HG03045 (cell line): ENCODE data around the gene SECTM1.
"Not testable (repeated sequence)": the region's sequence is repeated elsewhere in the genome, so short reads cannot be mapped to it uniquely, and the experiment has no call there.

Experiments
- ATAC-seq: cut with Tn5 transposase; IDR thresholded peaks from one replicate; pipeline ENCODE4 v1.9.1; 2021; ENCODE audit warnings: mild to moderate bottlenecking, moderate library complexity; ENCODE audit not compliant: unreplicated experiment

Gene SECTM1

DNA sequence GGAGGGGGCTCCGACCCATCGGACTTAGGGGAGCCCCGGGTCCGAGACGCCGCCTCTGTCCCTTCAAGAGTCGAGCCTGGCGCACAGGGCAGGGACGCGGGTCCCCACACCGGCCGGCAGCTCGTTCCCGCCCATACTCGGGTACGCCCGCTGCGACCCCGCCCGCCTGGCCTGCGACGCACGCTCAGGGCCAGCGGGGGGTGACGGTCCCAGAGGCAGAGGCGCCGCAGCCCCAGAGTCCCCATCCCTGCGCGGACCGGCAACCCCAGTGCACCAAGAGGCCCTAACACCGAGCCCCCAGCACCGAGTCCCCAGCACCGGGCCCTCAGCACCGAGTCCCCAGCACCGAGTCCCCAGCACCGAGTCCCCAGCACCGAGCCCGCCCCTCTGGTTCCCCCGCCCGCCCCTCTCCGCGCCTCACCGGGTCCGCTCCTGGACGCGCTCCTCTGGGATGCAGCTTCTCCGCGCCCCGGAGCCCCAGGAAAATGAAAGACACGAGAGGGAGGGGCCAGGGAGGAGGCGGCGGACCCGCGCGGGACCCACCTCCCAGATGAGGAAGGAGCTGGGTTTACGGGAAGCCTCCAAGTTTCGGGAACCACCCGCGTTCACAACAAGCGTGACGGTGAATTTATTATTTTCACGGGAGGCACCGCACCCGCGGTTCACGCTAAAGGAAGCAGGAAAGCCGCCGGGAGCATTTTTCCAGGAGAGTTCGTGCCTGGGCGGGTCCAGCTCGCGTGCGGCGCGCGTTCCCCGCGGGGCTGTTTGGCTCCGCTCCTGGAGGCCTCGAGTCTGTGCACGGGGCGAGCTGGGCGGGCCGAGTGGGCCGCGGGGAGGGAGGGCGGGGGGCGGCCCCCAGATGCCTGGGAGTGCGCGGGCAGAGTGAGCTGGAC is at the start of gene SECTM1:
TSS of gene SECTM1 (minus strand) at position 488 of the 893 bp plus-strand sequence. CDS start 6,526 bp downstream, outside the sequence.
- no peak for ATAC-seq

DNA sequence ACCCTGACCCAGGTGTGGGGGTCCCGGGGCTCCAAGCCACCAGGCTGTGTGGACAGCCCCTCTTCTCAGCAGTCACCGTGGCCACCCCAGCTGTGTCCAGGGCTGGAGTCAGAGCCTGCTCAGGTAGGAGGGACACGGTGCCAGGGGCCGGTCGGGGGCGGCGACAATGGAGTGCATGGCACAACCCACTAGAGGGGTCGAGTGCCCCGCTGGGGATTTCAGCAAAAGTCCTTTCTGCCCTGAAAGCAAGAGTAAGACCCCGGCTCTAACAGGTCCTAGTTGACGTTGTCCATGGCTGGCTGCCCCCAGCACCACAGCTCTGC is 49.3 kb upstream of the SECTM1 start:
- no peak for ATAC-seq

DNA sequence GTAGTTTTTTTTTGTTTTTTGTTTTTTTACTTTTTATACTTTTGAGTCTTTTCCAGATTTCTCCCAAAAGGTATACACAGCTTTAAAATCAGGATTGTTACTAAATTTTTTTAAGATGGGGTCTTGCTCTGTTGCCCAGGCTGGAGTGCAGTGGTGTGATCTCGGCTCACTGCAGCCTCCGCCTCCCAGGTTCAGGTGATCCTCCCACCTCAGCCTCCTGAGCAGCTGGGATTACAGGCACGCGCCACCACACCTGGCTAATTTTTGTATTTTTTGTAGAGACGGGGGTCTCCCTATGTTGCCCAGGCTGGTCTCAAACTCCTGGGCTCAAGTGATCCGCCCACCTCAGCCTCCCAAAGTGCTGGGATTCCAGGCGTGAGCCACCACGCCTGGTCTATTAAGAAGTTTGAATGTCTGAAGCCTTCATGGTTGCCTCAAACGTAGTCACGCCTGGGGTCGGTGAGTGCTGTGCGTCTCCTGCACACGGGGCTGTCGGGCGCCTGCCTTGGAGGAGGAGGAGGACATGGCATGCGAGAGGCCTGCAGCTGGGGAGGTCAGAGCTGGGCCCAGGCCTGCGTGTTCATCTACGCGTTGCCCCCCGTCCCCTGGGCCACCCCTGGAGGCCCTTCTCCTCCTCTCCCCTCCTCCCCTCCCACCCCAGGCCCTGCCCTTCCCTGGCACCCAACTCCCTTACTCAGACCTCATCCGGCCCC is 48.8 kb upstream of the SECTM1 start:
- ATAC-seq, result not testable (repeated sequence)

DNA sequence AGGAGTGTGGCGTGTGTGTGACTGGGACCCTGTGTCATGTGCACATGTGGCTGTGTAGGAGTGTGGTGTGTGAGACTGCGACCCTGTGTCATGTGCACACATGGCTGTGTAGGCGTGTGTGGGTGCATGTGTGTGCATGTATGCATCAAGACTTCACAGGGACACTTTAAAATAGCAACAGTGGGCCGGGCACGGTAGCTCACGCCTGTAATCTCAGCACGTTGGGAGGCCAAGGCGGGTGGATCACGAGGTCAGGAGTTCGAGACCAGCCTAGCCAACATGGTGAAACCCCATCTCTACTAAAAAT is 48.1 kb upstream of the SECTM1 start:
- ATAC-seq, result not testable (repeated sequence)

DNA sequence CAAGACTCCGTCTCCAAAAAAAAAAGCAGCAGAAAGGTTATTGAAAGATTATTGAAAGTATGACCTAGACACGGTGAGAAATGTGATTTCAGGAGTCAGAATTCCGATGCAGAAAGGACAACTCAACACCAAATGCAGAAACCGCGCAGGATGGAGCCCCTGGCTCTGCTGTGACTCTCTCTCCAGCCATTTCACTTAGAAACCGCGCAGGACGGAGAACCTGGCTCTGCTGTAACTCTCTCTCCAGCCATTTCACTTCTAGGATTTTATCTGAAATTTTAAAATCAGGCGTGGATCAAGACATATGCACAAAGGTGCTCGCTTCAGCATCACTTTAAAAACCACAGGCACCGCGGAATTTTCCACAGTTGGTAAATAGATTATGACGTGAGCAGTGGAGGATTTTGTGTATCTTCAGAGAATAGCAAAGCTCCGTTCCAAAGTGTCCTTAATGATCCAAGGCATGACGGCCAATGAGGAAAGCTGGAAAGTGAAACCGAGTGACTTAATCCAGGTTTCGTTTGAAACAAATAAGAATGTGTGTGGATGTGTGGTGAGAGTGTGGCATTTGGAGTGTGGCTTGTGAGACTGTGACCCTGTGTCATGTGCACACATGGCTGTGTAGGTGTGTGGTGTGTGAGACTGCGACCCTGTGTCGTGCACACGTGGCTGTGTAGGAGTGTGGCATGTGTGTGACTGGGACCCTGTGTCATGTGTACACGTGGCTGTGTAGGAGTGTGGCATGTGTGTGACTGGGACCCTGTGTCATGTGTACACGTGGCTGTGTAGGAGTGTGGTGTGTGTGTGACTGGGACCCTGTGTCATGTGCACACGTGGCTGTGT is 47.5 kb upstream of the SECTM1 start:
- ATAC-seq, result no peak

DNA sequence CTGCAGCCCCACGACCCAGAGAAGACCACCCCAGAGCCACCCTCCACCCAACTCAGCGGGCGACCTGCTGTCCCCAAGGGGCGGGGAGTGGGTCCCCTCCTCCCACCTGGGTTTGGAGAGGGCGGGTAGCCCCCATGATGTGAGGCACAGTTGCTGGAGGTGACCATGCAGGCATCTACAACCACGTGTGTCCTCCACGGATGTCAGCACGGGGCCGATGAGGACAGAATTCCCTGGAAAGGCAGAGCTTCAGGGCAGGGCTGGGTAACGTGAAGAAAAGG is 45.1 kb upstream of the SECTM1 start:
- ATAC-seq, result no peak

DNA sequence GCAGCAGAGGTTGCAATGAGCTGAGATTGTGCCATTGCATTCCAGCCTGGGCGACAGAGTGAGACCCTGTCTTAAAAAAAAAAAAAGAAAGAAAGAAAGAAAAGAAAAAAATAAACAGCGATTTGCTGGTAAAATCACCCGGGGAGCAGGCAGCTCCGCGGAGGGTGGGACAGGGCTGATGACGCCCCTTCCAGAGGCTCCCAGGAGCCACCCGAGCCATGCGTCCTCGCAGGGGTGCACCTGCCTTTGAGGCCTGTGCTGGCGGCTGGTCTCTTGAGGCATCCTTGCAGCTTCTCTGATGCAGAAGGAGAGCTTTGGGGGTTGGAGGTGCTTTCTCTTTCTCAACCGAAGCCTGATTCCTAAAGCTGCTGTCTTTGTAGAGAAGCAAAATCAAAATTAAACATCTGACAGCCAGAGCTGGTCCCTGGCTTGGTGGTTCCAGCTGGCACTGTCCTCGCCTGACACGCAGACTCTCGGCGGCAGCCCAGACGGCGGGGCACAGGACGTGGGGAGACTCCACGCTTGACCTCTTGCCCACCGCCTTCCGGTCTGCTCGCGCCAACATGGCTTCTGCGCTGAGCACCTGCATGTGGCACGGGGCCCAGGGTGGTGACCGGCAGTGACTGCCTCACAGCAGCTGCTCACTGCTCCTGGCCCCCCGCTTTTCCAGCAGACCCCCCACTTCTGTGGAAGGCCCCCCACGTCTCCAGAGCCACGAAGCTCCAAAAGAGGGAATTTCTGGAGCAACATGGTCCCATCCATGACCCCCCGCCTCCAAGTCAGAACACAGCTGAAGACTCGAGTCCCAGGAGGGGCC is 44.6 kb upstream of the SECTM1 start:
- no peak for ATAC-seq

DNA sequence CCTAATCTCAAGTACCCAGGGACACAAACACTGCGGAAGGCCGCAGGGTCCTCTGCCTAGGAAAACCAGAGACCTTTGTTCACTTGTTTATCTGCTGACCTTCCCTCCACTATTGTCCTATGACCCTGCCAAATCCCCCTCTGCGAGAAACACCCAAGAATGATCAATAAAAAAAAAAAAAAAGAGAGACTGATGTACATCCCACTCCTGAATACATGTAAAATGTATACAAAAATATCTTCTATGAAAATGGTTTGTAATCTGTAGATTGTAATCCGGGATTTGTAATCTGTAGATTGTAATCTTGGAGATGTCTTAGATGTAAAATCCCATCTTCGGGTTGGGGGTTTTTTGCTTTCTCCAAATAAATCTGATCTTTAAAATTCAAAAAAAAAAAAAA is 43.7 kb upstream of the SECTM1 start:
- not testable (repeated sequence) for ATAC-seq

DNA sequence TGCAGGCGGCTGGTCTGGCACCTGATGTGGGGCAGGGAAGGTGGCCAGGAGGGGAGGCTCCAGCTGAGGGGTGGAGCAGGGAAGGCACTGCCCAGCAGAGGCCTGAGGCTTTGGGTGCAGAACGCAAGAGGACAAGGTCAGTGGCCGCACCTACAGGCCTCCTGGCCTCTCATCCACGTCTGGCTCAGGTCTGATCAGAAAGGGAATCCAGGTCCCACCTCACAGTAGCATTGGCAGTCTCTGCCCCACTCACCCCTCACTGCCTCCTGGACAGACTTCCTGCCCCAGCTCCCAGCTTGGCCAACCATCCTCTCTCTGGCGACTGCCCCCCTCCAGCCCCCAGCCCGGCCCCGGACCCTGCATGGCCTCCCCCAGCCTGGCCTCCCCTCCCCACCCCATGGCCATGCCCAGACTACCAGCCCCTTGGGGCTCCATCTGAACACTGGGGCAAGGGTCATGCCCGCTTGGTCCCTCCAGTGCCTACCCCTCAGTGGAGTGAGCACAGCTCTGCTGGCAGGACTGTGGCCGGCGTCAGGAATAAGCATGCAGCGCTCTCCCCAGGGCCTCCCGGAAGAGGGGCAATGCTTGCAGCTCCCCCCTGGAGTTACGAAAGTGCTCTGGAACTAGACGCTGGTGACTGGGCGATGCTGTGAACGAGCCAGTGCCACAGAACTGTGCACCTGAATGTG is 42.6 kb upstream of the SECTM1 start:
- no peak for ATAC-seq

DNA sequence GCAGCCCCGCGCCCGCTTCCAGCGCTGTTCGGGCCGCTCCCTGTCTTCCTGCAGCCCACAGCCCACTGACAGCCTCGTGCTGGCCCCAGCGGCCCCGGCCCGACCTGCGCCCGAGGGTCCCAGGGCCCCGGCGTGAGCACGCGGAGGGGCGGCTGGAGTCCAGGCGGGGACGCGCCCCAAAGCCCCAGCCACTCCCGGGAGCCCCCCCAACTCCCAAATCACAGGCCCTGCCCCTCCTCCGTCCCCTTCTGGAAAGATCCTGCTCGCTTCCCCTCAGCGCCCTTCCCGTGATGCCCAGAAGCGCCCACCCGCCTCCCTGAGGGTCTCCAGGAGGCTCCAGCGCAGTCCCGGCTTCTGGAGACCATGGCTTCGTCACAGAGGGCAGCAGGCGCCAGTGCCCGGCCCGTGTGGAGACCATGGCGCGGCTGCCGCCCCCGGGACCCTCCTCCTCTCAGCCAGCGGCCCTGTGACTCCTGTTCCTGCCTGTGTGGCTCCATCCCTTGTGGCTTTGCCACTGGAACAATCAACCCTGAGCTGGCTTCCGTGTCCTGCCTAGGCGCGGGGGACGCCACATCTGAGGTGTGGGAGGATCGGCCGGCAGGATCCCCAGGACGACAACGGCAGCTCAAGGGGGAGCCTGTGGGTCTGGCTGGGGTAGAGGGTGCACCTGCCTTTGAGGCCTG is 41.9 kb upstream of the SECTM1 start:
- ATAC-seq, result no peak

DNA sequence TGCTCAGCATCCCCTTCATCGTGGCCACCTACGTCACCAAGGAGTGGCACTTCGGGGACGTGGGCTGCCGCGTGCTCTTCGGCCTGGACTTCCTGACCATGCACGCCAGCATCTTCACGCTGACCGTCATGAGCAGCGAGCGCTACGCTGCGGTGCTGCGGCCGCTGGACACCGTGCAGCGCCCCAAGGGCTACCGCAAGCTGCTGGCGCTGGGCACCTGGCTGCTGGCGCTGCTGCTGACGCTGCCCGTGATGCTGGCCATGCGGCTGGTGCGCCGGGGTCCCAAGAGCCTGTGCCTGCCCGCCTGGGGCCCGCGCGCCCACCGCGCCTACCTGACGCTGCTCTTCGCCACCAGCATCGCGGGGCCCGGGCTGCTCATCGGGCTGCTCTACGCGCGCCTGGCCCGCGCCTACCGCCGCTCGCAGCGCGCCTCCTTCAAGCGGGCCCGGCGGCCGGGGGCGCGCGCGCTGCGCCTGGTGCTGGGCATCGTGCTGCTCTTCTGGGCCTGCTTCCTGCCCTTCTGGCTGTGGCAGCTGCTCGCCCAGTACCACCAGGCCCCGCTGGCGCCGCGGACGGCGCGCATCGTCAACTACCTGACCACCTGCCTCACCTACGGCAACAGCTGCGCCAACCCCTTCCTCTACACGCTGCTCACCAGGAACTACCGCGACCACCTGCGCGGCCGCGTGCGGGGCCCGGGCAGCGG is 41.2 kb upstream of the SECTM1 start:
- no peak for ATAC-seq

DNA sequence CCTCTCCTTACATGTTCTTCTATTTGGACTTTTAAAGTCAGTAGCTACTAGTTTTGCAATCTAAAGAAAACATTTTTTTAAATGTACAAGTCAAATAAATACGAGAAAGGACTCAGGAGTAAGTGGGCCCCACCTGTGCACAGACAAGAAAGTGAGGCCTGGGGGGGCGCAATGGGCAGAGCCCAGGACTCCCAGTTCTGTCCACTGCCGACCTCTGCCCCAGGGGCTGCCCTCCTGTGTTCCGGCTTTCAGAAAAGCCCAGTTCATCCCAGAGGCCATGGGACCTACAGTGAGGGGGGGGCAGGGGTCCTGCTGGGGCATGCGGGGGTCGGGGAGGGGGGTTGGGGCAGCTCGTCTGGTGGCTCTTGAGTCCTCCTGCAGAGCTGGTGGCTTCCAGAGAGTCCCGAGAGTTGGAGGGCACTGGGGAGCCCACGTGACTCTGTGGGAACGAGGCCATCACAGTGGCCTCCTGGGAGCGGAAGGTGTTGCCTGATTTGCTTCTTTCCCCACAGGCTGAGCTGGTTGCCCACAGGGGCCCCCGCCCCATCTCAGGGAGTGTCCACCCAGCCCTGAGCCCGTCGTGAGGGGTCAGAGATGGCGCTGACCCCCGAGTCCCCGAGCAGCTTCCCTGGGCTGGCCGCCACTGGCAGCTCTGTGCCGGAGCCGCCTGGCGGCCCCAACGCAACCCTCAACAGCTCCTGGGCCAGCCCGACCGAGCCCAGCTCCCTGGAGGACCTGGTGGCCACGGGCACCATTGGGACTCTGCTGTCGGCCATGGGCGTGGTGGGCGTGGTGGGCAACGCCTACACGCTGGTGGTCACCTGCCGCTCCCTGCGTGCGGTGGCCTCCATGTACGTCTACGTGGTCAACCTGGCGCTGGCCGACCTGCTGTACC is 40.4 kb upstream of the SECTM1 start:
- no peak for ATAC-seq

DNA sequence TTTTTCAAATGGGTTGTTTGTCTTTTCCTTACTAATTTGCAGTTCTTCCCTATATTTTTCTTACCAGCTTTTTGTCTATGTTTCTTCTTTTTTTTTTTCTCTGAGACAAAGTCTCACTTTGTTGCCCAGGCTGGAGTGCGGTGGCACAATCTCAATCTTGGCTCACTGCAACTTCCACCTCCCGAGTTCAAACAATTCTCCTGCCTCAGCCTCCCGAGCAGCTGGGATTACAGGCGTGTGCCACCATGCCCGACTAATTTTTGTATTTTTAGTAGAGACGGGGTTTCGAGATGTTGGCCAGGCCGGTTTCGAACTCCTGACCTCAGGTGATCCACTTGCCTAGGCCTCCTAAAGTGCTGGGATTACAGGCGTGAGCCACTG is 39.5 kb upstream of the SECTM1 start:
- ATAC-seq, result not testable (repeated sequence)

DNA sequence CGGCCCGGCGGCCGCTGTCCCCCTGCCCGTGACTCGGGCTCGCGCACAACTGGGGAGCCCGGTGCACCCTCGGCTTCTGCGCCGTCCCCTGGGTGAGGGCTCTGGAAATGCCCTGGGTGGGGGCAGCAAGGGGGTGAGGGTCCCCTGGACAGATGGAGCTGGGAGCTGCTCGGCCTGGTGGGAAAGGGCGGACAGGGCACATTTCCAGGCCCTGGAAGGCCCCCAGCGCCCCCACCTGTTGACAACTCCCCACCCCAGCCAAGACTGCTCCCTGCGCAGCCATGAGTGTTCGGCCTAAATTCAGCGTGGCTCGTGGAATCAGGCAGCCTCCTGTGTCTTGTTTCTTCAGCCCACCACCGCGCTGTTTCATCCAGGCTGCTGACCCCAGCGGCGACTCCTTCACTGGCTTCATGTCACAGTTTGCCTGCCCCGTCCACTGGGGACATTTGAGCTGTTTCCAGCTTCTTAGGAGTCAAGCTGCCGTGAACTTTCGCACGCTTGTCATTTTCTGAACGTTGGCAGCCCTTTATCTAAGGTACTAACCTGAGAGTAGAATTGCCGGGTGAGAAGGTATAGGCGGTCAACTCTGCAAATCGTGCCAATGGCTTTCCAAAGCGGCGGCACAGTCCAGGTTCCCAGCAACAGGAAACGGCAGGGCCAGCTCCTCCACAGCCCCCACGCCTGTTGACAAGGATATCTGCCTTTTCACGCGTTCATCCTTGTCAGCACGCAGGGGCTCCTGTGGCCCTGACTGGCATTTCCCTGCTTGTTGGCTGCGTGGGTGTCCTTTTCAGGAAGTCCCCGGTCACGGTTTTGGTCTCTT is 38.9 kb upstream of the SECTM1 start:
- no peak for ATAC-seq

DNA sequence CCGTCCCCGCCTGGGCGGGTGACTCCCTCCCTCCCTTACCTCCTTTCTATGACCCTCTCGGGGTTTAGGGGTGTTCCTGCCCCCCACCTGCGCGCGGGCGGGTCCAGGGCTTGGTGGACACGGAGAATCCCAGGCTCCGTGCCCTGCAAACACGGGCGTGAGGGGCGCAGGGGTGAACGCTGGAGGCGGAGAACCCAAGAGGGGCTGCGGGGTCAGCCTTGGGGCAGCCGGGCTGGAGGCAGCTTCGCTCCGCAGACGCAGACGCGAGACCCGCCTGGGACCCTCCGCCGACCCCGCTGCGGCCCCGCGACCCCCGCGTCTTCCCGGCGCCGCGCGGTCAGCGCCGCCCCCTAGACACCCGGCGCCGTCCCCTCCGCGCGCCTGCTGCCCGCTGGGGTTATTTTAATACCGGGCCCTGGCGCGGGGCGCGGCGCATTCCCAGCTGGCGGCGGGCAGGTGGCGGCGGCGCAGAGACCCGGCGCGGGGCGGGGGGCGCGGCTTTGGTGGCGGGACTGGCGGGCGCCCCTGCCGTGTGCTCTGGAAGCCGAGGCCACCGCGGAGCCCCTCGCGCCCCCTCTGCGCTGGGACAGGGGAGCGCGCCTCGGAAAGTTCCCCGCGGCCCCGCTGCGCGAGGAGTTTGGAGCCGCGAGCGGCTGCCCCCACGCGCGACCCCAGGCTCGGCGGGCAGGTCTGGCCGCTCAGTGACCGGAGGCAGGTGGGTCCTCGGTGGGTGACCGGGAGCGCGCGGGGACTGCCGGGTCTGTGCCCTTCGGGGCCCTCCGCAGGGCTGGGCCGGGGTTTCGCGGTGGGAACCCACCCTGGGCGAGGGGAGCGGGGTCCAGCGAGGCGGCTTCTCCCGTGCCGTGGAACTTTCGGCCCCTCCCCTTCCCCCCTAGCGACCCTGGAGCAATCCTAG is 38.0 kb upstream of the SECTM1 start, which contains the start of gene UTS2R:
TSS of gene UTS2R (plus strand) at position 433 of the 916 bp plus-strand sequence. CDS start 2,560 bp downstream, outside the sequence.
- ATAC-seq, result no peak
